A549 (cell line): ENCODE results near the gene TUBB1. TPM values are rescaled to one million over a fixed set of nuclear protein-coding genes. Genes with fewer than 3 reads are reported as not detected.

ENCODE experiments used
- BHLHE40 ChIP-seq: IDR thresholded peaks from 2 replicates; pipeline ENCODE4 v1.6.1; 2012; ENCODE audit warnings: low read depth, low read length, inconsistent platforms
- CBX2 ChIP-seq: fragments of 200-600 bp; sonication (generic); IDR thresholded peaks from 2 replicates; pipeline ENCODE4 v1.6.1; 2016; ENCODE audit warnings: low read depth, mild to moderate bottlenecking, borderline replicate concordance
- CBX8 ChIP-seq: fragments of 200-600 bp; sonication (generic); IDR thresholded peaks from 2 replicates; pipeline ENCODE4 v1.6.1; 2016
- CEBPB ChIP-seq, 2 experiments: fragments of >200 bp in 1 of 2; sonication (Bioruptor Twin) in 1 of 2; formaldehyde crosslinking in 1 of 2; IDR thresholded peaks; 2 replicates each; pipeline ENCODE4 v1.6.1; 2012 to 2016
- CHD2 ChIP-seq: fragments of 150-350 bp; IDR thresholded peaks from 2 replicates; pipeline ENCODE4 v1.6.1; 2014; ENCODE audit warnings: low read length; ENCODE audit not compliant: partially characterized antibody
- CHD4 ChIP-seq: fragments of 200-600 bp; sonication (generic); IDR thresholded peaks from 2 replicates; pipeline ENCODE4 v1.6.1; 2016; ENCODE audit warnings: antibody characterized with exemption, mild to moderate bottlenecking, borderline replicate concordance
- E2F6 ChIP-seq: IDR thresholded peaks from 2 replicates; pipeline ENCODE4 v1.6.1; 2012; ENCODE audit warnings: low read depth, borderline replicate concordance
- EHMT2 ChIP-seq: fragments of 200-600 bp; sonication (generic); IDR thresholded peaks from 2 replicates; pipeline ENCODE4 v1.6.1; 2016; ENCODE audit warnings: antibody characterized with exemption, low read depth, mild to moderate bottlenecking, moderate library complexity
- HOXA7 ChIP-seq: fragments of 250-450 bp; sonication (Bioruptor Pico); IDR thresholded peaks from 2 replicates; pipeline ENCODE4 v1.5.0; 2020; ENCODE audit warnings: mild to moderate bottlenecking, moderate library complexity
- HOXB13 ChIP-seq: fragments of 250-450 bp; sonication (Bioruptor Pico); IDR thresholded peaks from 2 replicates; pipeline ENCODE4 v1.5.0; 2020; ENCODE audit warnings: low read depth, mild to moderate bottlenecking, moderate library complexity
- HOXB5 ChIP-seq: fragments of 250-450 bp; sonication (Bioruptor Pico); IDR thresholded peaks from 2 replicates; pipeline ENCODE4 v1.5.0; 2020; ENCODE audit warnings: mild to moderate bottlenecking, moderate library complexity
- KDM1A ChIP-seq: fragments of 200-600 bp; sonication (generic); IDR thresholded peaks from 2 replicates; pipeline ENCODE4 v1.6.1; 2016; ENCODE audit warnings: low read depth, mild to moderate bottlenecking
- KDM5A ChIP-seq: fragments of 200-600 bp; sonication (generic); IDR thresholded peaks from 2 replicates; pipeline ENCODE4 v1.6.1; 2016; ENCODE audit warnings: antibody characterized with exemption, mild to moderate bottlenecking
- MYC ChIP-seq: IDR thresholded peaks from 2 replicates; pipeline ENCODE4 v1.6.1; 2012; ENCODE audit warnings: mild to moderate bottlenecking, inconsistent platforms, low read length, improper control_type of control experiment, borderline replicate concordance
- NR3C1 ChIP-seq: fragments of >200 bp; sonication (Bioruptor Twin); formaldehyde crosslinking; IDR thresholded peaks from 3 replicates; pipeline ENCODE4 v1.6.1; 2017
- POLR2A ChIP-seq: IDR thresholded peaks from 2 replicates; pipeline ENCODE4 v1.6.1; 2012; ENCODE audit warnings: mild to moderate bottlenecking, low read length
- REST ChIP-seq: fragments of 200-600 bp; sonication (generic); IDR thresholded peaks from 2 replicates; pipeline ENCODE4 v1.6.1; 2016; ENCODE audit warnings: antibody characterized with exemption, mild to moderate bottlenecking, moderate library complexity
- RFX5 ChIP-seq: fragments of 450-650 bp; IDR thresholded peaks from 2 replicates; pipeline ENCODE4 v1.7.1; 2014; ENCODE audit warnings: antibody characterized with exemption, mild to moderate bottlenecking, moderate library complexity
- RNF2 ChIP-seq: fragments of 200-600 bp; sonication (generic); IDR thresholded peaks from 2 replicates; pipeline ENCODE4 v1.6.1; 2016; ENCODE audit warnings: low read depth, mild to moderate bottlenecking, antibody characterized with exemption, moderate library complexity, borderline replicate concordance
- SMC3 ChIP-seq: fragments of >200 bp; sonication (Bioruptor Twin); formaldehyde crosslinking; IDR thresholded peaks from 3 replicates; pipeline ENCODE4 v1.6.1; 2018; ENCODE audit warnings: inconsistent platforms
- TP53 ChIP-seq: fragments of 250-450 bp; sonication (Bioruptor Pico); IDR thresholded peaks from 2 replicates; pipeline ENCODE4 v1.5.0; 2021; ENCODE audit warnings: mild to moderate bottlenecking, moderate library complexity
- ZFP36 ChIP-seq: fragments of 450-650 bp; IDR thresholded peaks from 2 replicates; pipeline ENCODE4 v1.6.1; 2014; ENCODE audit warnings: borderline replicate concordance; ENCODE audit not compliant: partially characterized antibody
- ZSCAN20 ChIP-seq: fragments of 250-450 bp; sonication (Bioruptor Pico); IDR thresholded peaks from 2 replicates; pipeline ENCODE4 v1.8.0; 2022; ENCODE audit warnings: mild to moderate bottlenecking, moderate library complexity
- polyA plus RNA-seq, 4 experiments: library from polyadenylated mRNA; depleted of rRNA in 3 of 4; stranded (reverse); fragments of >200 nt; fragmentation: RNase III in 1 of 4; extraction: RNeasy Plus Mini Kit Qiagen cat#74134 plus additional on column Dnase treatment in 1 of 4; gene quantifications; 2 replicates in 3 of 4; 3 replicates in 1 of 4; pipeline ENCODE4 v1.2.3, GENCODE V29; 2011 to 2017
- TF ChIP-seq, protein P1 (sequence below): fragments of 450-650 bp; IDR thresholded peaks from 2 replicates; pipeline ENCODE4 v1.6.1; 2014; ENCODE audit warnings: antibody characterized with exemption
- TF ChIP-seq, protein P2 (sequence below): IDR thresholded peaks from 2 replicates; pipeline ENCODE4 v1.6.1; 2012

The TUBB1 gene
- polyA plus RNA-seq, 2 of the 4 experiments (the other 2 are of a cell fraction) = 0.03 TPM; not detected in 1

GRCh38 chr20:58980711-58981627 is 38.3 kb upstream of the TUBB1 start, which contains the start of gene NELFCD (continued):
- TF ChIP-seq CHD4 (peak; percentile 97), KDM5A (no peak), NR3C1 (no peak), RNF2 (no peak), SMC3 (no peak), ZSCAN20 (CRISPR knock-in tag) (no peak), BHLHE40 (no peak), MYC (0 out of 2 replicates have a peak, but pooled peaks have one; percentile 45), TP53 (CRISPR knock-in tag) (no peak), E2F6 (no peak), CBX8 (no peak), REST (no peak), RFX5 (no peak), HOXB5 (CRISPR knock-in tag) (peak; percentile 70), ZFP36 (no peak), EHMT2 (no peak), HOXA7 (CRISPR knock-in tag) (no peak), KDM1A (peak; percentile 81; the same call in 1 of the 2 replicates), HOXB13 (CRISPR knock-in tag) (no peak), CEBPB (IDR thresholded peaks at IDR 0.05) (no peak), CHD2 (no peak), POLR2A (peak; percentile 64), CBX2 (no peak)
- TF ChIP-seq, protein P1, sequence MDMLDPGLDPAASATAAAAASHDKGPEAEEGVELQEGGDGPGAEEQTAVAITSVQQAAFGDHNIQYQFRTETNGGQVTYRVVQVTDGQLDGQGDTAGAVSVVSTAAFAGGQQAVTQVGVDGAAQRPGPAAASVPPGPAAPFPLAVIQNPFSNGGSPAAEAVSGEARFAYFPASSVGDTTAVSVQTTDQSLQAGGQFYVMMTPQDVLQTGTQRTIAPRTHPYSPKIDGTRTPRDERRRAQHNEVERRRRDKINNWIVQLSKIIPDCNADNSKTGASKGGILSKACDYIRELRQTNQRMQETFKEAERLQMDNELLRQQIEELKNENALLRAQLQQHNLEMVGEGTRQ = no peak
- TF ChIP-seq, protein P2, sequence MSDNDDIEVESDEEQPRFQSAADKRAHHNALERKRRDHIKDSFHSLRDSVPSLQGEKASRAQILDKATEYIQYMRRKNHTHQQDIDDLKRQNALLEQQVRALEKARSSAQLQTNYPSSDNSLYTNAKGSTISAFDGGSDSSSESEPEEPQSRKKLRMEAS = peak; percentile 44
